NCI-H2171 (cell line): ENCODE data around the gene LRATD1.
A peak's percentile ranks its signal among the peaks of the same experiment; 100 is the strongest.
"Not testable (repeated sequence)": the region's sequence is repeated elsewhere in the genome, so short reads cannot be mapped to it uniquely, and the experiment has no call there.

Experiments used
- DNase-seq: peaks from one replicate; lab custom pipeline; 2025; lab: John Stamatoyannopoulos, UW

LRATD1 gene, protein sequence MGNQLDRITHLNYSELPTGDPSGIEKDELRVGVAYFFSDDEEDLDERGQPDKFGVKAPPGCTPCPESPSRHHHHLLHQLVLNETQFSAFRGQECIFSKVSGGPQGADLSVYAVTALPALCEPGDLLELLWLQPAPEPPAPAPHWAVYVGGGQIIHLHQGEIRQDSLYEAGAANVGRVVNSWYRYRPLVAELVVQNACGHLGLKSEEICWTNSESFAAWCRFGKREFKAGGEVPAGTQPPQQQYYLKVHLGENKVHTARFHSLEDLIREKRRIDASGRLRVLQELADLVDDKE

DNA sequence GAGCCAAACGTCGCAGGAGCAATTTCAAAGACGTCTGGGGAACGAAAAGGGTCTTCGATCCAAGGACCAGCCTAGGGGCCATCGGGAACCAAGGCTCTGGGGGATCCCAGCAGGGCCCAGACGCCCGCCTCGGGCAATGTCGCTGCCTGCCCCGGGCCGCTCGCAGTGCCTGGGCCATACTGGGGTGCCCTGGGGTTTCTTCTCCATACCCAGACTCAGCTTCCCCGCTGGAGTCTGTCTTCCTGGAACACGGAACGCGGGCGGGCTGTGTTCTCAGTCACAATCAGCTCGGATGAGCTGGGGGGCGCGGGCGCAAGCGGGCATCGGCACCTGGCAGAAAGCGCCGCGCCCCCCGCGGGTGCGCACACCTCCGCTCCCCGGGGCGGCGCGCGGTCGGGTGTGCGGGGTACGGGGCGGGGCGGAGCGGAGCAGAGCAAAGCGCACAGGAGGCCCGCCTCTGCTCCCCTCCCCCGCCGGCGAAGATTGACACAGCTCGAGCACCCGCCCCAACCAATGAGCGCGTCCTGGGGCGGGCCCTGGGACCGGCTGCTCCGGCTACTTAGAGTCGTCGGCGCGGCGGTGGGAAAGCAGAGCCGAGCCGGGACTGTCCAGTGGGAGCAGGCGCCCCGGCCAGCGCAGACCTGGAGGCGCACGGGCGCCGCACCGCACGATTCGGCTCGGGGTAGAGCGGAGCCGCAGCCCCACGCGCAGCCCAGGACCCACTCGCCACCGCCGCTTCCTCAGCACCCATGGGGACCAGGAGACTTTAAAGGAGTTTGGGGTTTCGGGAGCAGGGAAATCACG is at the start of gene LRATD1:
LRATD1 (plus strand) TSS at position 585 of the 804 bp plus-strand sequence. CDS start 1,263 bp downstream, outside the sequence.
- DNase-seq = peak; percentile 89

DNA sequence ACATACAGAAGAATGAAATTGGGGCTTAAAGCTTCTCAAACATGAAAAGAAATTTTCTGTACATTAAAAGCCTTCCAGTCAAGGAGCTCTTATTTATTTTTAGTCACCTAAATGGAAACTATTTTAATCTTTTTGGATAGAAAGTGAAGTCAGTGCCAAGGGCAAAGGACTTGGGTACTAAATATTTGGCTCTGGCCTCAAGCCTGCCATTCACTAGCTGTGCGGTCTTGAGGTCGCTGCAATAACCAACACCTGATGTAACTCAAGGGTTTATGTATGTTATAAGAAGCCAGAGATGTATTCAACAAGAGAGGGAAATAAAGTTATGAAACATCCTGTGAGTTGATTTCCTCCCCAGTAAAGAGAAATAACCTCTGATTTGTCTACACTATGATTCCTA is 49.5 kb upstream of the LRATD1 start:
- no peak for DNase-seq

DNA sequence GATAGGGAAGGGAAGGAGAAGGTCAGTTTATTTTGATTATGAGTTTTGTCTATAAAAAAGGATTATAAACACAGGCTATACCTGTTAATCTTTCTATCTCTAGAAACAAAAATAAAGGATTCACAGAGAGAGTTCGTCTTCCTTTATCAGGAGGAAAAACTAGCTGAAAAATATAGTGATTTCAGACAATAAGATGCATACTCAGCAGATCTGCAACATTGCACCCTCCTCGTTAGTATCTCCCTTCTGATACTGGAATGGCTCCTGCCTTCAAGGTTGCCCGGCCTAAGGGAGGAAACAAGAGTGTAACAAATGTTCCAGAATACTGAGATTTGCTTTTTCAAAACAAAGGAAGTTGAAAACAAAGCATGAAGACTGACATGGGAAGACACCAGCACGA is 48.7 kb upstream of the LRATD1 start:
- no peak for DNase-seq

DNA sequence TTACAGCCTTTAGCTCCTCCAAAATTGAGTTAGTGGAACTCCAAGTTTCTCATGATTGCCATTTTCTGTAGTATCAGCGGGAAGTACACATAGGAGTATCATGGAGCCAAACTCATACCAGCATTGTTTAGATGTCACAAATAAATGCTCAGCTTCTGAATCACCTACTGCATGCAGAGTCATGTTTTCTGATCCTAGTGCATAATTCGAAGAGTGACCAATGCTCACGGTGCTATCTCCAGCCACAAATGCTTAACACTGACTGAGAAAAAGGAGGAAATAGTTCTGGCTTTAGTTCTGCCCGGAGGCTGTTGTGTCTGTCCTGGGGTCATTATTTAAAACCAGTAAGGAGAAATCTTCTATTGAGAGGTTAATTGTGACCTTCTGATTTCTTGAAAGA is 45.4 kb upstream of the LRATD1 start:
- no peak for DNase-seq

DNA sequence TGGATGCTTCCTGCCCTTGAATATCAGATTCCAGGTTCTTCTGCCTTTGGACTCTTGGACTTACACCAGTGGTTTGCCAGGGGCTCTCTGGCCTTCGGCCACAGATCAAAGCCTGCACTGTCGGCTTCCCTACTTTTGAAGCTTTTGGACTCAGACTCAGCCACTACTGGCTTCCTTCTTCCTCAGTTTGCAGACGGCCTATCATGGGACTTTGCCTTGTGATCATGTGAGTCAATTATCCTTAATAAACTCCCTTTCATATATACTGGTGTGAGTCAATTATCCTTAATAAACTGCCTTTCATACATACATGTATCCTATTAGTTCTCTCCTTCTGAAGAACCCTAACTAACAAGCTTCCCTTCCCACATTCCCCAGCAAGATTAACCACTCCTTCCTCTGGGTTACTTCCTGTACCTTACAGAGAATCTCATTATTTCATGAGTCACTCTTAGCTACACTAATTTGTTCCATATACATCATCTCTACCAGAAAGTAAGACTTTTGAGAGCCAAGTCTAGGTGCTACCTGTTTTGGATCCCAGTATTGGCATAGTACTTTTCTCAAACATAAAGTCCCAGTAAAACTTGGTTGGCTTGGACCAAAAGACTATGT is 31.3 kb upstream of the LRATD1 start:
- no peak for DNase-seq

DNA sequence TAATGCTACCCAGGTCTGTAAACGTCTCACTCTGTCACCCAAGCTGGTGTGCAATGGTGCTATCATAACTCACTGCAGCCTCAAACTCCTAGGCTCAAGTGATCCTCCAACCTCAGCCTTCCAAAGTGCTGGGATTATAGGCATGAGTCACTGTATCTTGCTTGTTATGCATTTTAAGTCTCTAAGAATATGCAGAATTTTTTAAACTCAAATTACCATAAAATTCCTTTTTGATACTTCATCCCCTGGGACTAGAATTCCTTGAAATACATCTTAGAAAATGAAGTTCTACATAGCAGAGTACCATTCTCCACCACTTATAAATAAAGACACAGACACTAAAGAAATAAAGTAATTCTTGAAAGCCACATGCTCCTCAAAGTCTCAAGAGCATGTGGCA is 30.2 kb upstream of the LRATD1 start:
- no peak for DNase-seq

DNA sequence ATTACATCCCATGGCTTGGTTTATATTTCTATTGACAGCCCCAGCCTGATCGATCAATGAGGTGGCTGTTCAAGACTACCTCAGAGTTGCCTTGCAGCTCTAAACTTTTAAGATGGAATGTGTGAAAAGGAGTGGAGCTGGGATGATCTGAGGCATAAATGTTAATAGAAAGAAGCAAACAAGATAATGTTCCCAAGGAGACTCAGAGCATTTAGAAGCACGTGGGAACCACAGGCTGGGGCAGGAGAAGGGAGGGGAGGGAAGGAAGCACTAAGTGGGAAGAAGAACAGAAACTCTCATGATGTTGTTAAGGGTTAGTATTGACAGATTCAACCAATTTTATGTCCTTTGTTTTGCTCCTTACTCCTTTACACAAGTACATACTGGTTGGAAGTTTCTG is 28.8 kb upstream of the LRATD1 start:
- DNase-seq = no peak

DNA sequence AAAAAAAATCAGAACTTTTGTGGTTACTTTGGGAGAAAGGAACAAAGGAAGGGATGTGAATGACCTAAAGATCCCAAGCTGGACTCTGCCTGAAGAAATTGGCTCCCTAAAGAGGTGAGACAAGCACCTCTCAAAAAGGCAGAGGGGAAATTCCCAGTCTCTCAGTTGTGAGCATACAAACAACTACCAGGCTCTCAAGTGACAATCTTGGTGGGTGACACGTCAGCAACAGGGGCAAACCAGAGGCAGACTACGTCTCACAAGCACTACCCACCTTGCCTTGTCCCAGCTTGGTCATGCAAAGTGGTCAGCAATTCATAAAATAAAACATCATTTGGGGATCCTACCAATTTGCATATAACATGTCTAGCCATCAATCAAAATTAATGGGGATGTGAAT is 24.3 kb upstream of the LRATD1 start:
- DNase-seq = no peak

DNA sequence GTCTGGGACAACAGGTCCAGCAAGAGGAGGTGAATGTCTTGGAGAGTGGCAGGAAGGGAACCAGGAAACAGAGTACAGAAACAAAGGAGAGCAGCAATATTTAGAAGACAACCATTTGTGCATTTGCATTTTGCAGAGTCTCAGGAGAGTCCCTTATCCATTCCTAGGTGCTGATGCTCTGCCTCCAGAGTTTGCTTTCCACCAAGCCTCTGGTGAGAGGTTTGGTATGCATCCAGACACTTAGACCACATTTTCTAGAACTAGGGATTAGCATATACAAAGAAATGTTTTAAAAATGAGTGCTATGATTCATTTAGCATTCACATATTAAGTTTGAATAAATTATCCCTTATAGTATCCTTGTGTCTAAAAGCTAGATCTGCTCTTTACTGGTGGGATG is 18.5 kb upstream of the LRATD1 start:
- DNase-seq = no peak

DNA sequence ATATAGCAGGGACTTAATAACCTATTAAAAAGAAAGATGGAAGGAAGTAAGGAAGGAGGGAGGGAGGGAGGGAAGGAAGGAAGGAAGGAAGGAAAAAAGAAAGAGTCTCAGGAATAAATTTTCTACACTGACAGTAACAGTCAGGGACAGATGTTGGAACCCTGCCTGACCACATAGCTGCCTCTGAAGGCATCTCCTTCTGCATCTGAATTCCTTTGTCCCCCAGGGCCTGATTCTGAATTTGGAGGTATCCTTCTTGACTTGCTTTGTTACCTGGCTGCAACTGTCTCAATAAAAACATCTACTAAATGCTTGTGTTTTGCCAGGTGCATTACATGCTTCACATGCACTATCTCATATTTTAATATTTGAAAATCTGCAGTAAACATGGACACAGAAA is 17.4 kb upstream of the LRATD1 start:
- no peak for DNase-seq

DNA sequence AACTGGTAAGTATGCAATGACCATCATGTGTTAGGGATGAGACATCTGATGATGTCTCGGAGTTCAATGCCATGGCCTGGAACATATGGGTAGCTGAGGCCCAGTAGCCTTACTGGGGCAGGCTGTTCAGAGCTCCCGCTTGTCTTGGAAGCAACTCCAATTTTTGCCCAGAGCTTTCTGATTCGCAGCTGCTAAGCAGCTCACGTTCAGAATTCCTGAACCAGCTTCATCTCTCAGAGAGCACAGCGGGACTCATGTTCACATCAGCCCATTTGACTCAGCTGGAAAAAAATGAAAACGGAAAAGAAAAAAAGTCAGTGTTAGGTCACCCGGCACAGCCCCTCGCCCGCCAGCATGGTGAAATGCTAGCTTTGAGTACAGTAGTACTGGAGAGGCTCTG is 16.8 kb upstream of the LRATD1 start:
- DNase-seq = no peak

DNA sequence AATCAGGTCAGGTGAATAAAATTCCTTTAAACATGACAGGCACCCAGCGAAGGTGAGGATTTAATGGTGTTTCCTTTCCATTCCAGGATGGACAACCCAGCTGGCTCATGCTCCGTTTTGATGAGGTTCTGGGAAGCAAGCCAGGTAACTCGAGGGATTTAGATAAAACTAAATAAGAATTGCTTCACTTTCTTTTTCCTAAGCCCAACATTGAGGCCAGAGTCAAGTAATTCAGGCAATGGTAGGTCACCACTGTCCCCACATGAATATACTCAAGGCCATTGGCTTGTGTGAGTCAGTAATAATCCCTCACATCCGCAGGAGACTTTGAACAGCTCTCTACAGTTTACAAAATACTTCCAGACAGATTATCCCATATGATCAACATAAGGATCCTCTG is 16.2 kb upstream of the LRATD1 start:
- no peak for DNase-seq

DNA sequence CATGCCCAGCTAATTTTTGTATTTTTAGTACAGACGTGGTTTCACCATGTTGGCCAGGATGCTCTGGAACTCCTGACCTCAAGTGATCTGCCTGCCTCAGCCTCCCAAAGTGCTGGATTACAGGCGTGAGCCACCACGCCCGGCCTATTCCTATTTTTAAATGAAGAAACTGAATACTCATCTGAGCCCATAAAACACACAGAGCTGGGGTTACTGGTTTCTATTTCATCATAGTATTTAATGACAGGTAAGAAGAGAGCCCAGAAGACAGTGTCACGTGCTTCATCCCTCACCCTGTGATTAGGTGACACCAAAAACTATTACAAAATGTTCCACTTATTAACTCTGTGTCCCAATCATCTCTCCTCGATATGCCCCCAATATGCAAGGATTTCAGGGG is 15.6 kb upstream of the LRATD1 start:
- DNase-seq = no peak

DNA sequence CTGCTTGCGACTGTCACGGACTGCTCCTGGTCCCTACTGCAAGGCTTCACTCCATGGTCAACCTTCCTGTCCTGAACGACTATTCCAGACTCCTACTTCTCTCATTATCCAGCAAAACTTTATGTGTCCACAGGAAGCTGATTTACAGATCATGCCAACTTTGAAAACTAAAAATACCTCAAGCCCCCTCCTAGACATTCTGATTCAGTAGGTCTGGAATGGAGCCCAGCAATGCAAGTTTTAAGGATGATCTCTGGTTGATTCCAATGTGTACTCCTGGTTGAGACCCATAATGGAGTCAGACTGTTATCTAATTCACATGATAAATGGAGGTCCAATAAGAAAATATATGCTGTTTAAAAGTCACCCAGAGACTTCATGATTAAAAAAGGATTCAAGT is 13.1 kb upstream of the LRATD1 start:
- no peak for DNase-seq

DNA sequence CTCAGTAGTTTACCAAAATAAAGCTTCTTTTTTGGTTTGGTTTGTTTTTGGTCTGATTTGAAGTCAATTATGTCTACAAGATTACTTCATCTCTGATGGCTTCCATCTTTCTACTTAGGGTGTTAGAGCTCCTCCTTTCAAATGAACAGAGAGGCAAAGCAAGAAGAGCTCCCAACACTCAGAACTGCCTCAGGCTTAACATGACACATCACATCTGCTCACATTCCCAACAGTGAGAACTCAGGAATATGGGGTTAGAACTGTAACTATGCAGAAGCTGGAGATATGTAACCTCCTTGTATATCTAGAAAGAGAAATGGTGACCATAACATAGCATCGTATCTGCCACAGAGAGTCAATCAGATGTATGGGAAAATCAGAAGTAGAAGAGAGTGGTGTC is 11.4 kb upstream of the LRATD1 start:
- DNase-seq = no peak

DNA sequence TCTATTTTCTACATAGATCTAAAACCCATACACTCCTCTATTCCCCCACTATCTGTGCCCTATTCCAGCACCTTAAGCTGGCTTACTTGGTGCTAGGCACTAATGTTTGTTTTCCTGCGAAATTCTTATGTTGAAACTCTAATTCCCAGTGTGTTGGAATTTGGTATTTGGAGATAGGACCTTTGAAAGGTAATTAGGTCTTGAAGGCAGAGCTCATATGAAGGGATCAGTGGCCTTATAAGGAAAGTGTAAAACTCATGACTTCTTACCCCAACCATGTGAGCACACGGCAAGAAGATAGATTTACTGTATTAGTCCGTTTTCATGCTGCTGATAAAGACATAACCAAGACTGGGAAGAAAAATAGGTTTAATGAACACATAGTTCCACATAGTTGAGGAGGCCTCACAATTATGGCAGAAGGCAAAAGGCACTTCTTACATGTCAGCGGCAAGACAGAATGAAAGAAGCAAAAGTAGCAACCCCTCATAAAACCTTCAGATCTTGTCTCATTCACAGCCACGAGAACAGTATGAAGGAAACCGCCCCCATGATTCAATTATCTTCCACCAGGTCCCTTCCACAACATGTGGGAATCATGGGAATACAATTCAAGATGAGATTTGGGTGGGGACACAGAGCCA is 10.5 kb upstream of the LRATD1 start:
- DNase-seq = no peak

DNA sequence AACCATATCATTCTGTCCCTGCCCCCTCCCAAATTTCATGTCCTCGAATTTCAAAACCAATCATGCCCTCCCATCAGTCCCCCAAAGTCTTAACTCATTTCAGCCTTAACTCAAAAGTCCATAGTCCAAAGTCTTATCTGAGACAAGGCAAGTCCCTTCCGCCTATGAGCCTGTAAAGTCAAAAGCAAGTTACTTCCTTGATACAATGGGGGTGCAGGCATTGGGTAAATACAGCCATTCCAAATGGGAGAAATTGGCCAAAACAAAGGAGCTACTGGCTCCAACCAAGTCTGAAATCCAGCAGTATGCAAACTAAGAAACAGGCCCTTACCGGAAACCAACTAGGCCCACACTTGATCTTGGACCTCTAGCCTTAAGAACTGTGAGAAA is 10.0 kb upstream of the LRATD1 start:
- DNase-seq = not testable (repeated sequence)

DNA sequence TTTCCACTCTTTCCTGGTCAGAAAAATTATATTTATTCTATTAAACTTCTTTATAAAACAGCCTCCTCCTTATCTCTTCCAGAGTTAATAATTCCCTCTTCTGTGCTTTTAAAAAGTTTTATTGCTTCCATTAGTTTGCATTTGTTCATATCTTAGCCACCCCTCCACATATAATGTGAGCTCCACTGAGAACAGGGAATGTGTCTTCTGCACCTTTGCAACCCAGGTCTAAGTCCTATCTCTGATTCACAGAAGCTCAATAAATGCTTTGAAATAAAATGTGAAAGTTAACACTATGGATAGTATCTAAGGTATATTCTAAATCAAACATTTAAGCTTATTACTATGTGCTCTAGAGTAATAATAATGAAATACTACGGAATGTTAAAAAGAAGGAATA is 9.3 kb upstream of the LRATD1 start:
- DNase-seq = no peak

DNA sequence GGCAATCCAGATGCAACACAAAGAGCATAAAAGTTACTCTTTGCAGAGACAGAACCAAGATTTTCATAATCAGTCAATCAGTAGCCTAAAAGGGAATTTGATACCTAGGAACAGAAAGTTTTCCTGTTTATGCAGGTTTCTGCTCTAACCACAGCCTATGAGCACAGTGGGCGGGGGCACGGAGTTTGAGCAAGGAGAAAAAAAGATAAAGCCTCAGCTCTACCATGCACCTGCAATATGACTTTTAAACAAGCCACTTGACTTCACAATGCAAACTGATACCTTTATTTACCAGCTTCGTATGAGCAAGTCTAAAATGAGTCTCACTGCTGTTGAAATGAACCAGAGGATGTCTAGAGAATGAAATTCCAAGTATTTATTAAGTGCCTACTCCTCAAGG is 5.6 kb upstream of the LRATD1 start:
- DNase-seq = peak; percentile 29

DNA sequence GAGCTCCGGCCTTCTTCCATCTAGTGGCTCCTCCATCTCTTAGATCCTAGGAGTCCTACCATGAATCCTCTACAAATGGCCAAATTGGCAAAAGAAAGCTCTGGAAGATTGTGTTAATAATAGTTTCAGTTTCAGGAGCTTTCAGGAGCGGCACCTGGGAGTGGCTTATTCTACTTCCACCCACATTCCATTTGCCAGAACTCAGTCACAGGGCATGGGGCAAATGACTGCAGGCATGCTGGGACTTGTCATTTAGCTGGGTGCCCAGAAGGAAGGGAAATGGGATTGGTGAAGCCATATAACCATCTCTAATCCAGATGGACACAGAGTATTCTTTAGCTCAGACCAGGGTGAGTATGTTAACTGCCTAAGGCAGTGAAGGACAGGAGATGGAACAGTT is 3.6 kb upstream of the LRATD1 start:
- DNase-seq = no peak

DNA sequence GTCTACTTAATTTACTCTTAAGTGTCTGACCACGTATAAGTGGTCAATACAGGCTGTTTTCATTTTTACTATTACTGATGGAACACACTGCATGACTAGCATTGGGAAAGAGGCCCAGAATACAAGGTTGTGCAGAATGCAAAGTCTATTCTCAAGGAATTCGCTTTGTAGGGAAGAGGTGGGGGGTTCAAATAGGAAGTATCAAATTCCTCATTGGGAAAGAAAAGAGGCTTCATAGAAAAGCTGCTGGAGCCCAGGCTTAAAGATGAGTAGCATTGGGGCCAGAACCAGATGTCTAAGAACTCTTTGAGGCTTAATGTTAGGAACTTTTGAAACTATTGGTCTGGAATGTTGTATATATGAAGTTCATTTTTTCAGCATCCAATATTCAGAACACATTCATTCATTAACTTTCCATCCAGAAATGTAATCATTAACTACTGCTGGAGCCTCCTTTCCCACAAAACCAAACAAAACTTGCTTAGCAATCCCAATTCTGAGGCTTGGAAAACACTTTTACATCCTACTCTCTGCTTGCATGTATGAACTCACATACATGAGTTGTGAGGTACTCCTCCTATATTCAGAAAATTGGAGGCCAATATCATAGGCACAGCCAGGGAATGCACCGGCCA is 994 bp upstream of the LRATD1 start:
- DNase-seq = no peak

DNA sequence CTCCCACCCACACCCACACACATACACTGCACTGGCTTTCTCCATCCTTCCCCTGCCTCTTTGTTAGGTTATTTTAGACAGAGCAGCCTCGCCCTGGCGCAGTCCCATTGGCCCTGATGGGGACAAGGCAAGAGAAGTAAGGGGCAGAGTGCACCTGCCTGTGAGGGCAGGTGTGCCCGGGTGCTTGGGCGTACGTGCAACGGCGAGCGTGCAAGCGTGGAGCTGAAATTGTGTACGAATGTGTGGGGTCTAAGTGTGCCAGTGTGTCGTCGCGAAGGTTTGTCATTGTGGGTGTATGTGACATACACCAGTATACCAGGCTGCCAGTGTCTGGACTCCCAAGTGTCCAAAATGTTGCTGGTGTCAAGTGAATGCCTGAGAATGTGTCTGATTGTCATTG is 544 bp downstream of the LRATD1 start:
- DNase-seq = no peak
